Ishikawa (cell line): Measurements from ENCODE around the gene GALNT2.

Source experiments
- CREB1 ChIP-seq: IDR thresholded peaks from 2 replicates; pipeline ENCODE4 v1.6.1; 2012; ENCODE audit warnings: low read depth
- EP300 ChIP-seq: IDR thresholded peaks from 2 replicates; pipeline ENCODE4 v1.6.1; 2012; ENCODE audit warnings: borderline replicate concordance
- FOXM1 ChIP-seq: IDR thresholded peaks from 2 replicates; pipeline ENCODE4 v1.6.1; 2012; ENCODE audit warnings: low read depth, borderline replicate concordance
- REST ChIP-seq: IDR thresholded peaks from 2 replicates; pipeline ENCODE4 v1.6.1; 2012; ENCODE audit warnings: low read depth, mild to moderate bottlenecking

- TF ChIP-seq CREB1 = no peak
- no peak for TF ChIP-seq EP300
- no peak for TF ChIP-seq REST
- no peak for TF ChIP-seq FOXM1
Measured at GRCh38 chr1:230139741-230140140, 72.7 kb downstream of the GALNT2 start.
